Heart left ventricle (tissue), 13 donors: ENCODE results near the gene MRPL1.

Source experiments
- CTCF ChIP-seq, 12 donors: fragments of 200-600 bp; sonication (generic) in 4 of 12; IDR thresholded peaks; one replicate each; pipeline versions ENCODE4 v1.5.0 to v1.8.0; 2018 to 2022; ENCODE audit warnings: antibody characterized with exemption in 12 of 12, mild to moderate bottlenecking in 5 of 12
- POLR2A ChIP-seq, 2 donors: fragments of 450-650 bp; IDR thresholded peaks; one replicate each; pipeline ENCODE4 v1.6.1; 2017; ENCODE audit warnings: antibody characterized with exemption in 2 of 2, mild to moderate bottlenecking in 2 of 2, moderate library complexity in 2 of 2
- donor health status: ischemic (EF 13 %, LVEDD 7.1; RV severe dilation, severe dysfunction).
- donor health status: DM: no; HTN: yes; CAD: no.
- donor health status: DM: no; HTN: no; CAD: no.
- donor health status: ischemic (EF 25% LVEDD 6.9; RV normal size, moderate dysfunction).
- donor health status: ischemic (EF 25% LVEDD 5.7; RV mildly dilated, moderate dysfunction).
- donor health status: ischemic (EF 35%, LVEDD 5.7; RV mildly dilated, moderate dysfunction).
- donor health status: nonischemic (EF 11% LVEDD 7.7; RV severe dilation, severe dysfunction).
- donor health status: DM: yes; HTN: yes; CAD: no.
- donor health status: PGD.
- donor health status: ischemic (EF 29% LVEDD 5.4; RV normal size, mild dysfunction).
- donor health status: nonischemic (EF 23%, LVEDD 6.1; RV moderate dilation, normal function).

DNA sequence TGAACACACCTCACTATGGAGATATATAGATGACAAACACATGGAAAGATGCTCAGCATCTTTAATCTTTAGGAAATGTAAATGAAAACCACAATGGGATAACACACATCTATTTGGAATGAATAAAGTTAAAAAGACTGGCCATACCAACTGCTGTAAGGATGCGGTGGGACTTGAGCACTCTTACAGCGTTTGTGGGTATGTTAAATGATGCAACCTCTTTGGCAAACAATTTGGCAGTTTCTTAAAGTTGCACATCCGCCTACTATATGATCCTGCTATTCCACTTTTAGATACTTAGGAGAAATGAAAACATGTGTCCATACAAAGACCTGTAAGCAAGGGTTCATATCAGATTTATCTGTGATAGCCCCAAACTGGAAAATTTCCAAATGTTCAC lies 50.7 kb downstream of the MRPL1 start:
- TF ChIP-seq CTCF (IDR thresholded peaks at IDR 0.05), result no peak
- TF ChIP-seq POLR2A (IDR thresholded peaks at IDR 0.05), result no peak
